Uterus (tissue), 4 donors: ENCODE data around the gene PPP1CB. TPM values are rescaled to one million over a fixed set of nuclear protein-coding genes. Genes with fewer than 3 reads are reported as not detected.

ENCODE experiments used
- DNase-seq, 2 donors: peaks; one replicate each; pipeline ENCODE4 v3.0.0-alpha.2; 2019 to 2020
- H3K27ac ChIP-seq, 2 donors: fragments of 200-600 bp; sonication (generic); 1 replicate in 1 of 2; 2 replicates in 1 of 2; pipeline ENCODE4 v1.5.1; 2016 to 2018
- H3K27me3 ChIP-seq, 2 donors: fragments of 200-600 bp; sonication (generic); one replicate each; pipeline ENCODE4 v1.5.1; 2018 to 2019; ENCODE audit warnings: control low read depth in 1 of 2
- H3K36me3 ChIP-seq, 2 donors: fragments of 200-600 bp; sonication (generic); one replicate each; pipeline ENCODE4 v1.5.1; 2019; ENCODE audit warnings: control low read depth in 1 of 2
- H3K4me1 ChIP-seq, 2 donors: fragments of 200-600 bp; sonication (generic); one replicate each; pipeline ENCODE4 v1.5.1; 2018 to 2019; ENCODE audit warnings: control low read depth in 1 of 2
- H3K4me3 ChIP-seq, 2 donors: fragments of 200-600 bp; sonication (generic); 1 replicate in 1 of 2; 2 replicates in 1 of 2; pipeline ENCODE4 v1.5.1; 2018 to 2019; ENCODE audit warnings: mild to moderate bottlenecking in 1 of 2
- H3K9me3 ChIP-seq, 2 donors: fragments of 200-600 bp; sonication (generic); one replicate each; pipeline ENCODE4 v1.5.1; 2019; ENCODE audit warnings: control low read depth in 1 of 2
- CTCF ChIP-seq, 4 experiments: fragments of 200-600 bp in 2 of 4; fragments of 450-650 bp in 2 of 4; sonication (generic) in 2 of 4; IDR thresholded peaks; one replicate each; pipeline ENCODE4 v1.5.1; 2016 to 2019; ENCODE audit warnings: antibody characterized with exemption in 4 of 4, mild to moderate bottlenecking in 2 of 4, moderate library complexity in 1 of 4
- POLR2A ChIP-seq, 2 donors: fragments of 450-650 bp; IDR thresholded peaks; one replicate each; pipeline ENCODE4 v1.6.1; 2016; ENCODE audit warnings: antibody characterized with exemption in 2 of 2, mild to moderate bottlenecking in 1 of 2, moderate library complexity in 1 of 2
- intact Hi-C: fragments of 100-400 bp; cut with DNase I; formaldehyde crosslinking; loops from one replicate; pipeline ENCODE4 v1.15.1; 2023; ENCODE audit warnings: low total_unique reads
- total RNA-seq, 4 donors: library from RNA; depleted of rRNA in 3 of 4; stranded (reverse); fragments of >200 nt in 3 of 4; gene quantifications; one replicate each; pipeline versions ENCODE4 v1.1.0 to v1.2.4, GENCODE V29; 2014 to 2023
- donor health status: DM: yes; HTN: yes; CAD: no.

Gene PPP1CB
- total RNA-seq, 4 donors from 2014 or later: 366 to 610 (median 470) TPM

DNA sequence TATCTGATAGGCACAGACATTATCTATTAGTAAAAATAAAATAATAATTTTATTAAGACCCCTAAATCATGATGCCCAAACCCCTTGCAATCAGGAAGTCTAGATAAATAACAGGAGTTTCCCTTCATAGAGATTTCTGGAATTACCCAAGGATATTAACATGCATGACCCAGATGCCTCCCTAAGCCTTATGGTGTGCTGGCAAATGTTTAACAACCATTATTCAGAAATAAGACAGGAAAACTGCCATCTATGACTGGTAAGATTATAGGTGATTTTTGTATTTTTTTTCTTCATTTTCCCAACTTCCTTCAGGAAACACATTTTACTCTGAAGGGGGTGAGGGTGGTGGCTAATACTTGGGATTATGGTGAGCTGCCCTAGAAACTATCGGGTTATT lies 2.7 kb upstream of the PPP1CB start:
- H3K9me3 ChIP-seq: no peaks in the 10 kb centered on the region
- no peaks in the 10 kb centered on the region for H3K27me3 ChIP-seq
- H3K4me3 ChIP-seq: no peak overlapping the region
- no peak for DNase-seq
- TF ChIP-seq POLR2A (IDR thresholded peaks at IDR 0.05) (no peak), CTCF (IDR thresholded peaks at IDR 0.05) (no peak)
- H3K4me1 ChIP-seq: peaks cover 0 to 6% of the 10 kb centered on the region in 2 donors
- H3K27ac ChIP-seq: peak overlapping the region; percentile 100
- no peaks in the 10 kb centered on the region for H3K36me3 ChIP-seq
- intact Hi-C loops: no loop called here

DNA sequence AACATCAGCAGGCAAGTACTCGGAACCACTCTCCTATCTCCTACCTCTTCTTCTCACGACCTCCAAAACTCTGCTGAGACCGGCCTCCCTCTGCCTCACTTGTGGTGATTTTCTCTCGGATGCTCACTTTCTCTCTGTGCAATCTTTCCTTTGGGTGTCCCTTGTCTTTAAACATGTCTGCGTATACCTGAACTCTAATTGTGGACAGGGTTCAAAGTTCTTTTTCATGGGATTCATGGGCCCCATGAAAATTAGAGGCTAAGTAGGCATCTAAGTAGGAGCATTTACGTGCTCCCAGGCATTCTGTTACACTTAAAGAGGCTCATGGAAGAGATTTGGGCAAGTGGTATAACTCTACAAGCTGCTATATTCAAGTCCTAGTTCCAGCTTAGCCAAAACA lies 2.1 kb upstream of the PPP1CB start:
- no peak for DNase-seq
- no peak overlapping the region for H3K4me3 ChIP-seq
- H3K27me3 ChIP-seq: no peaks in the 10 kb centered on the region
- intact Hi-C loops: no loop called here
- peak overlapping the region; percentile 100 for H3K27ac ChIP-seq
- H3K36me3 ChIP-seq: no peaks in the 10 kb centered on the region
- no peak for TF ChIP-seq CTCF (IDR thresholded peaks at IDR 0.05)
- TF ChIP-seq POLR2A (IDR thresholded peaks at IDR 0.05): no peak
- no peaks in the 10 kb centered on the region for H3K9me3 ChIP-seq
- H3K4me1 ChIP-seq: peaks cover 0 to 6% of the 10 kb centered on the region in 2 donors

- no peaks in the 10 kb centered on the region for H3K27me3 ChIP-seq
- no peaks in the 10 kb centered on the region for H3K9me3 ChIP-seq
- intact Hi-C loops: loop anchor here (5.0 to 10.0 kb wide), 2 partner anchors 88 to 156 kb away; no protein-coding TSS in a partner anchor
- DNase-seq: peak in 1 of 2 donors; percentile 45
- peak in 3 of 4 experiments; percentile 4 to 29 (median 25) for TF ChIP-seq CTCF (IDR thresholded peaks at IDR 0.05)
- peak in 1 of 2 donors; percentile 26 for TF ChIP-seq POLR2A (IDR thresholded peaks at IDR 0.05)
- peaks cover 0 to 6% of the 10 kb centered on the region in 2 donors for H3K4me1 ChIP-seq
- peak overlapping the region; percentile 54 to 98 for H3K4me3 ChIP-seq
- no peaks in the 10 kb centered on the region for H3K36me3 ChIP-seq
- H3K27ac ChIP-seq: peak overlapping the region; percentile 100
Observed at GRCh38 chr2:28750316-28751251, 1.0 kb upstream of the PPP1CB start.

DNA sequence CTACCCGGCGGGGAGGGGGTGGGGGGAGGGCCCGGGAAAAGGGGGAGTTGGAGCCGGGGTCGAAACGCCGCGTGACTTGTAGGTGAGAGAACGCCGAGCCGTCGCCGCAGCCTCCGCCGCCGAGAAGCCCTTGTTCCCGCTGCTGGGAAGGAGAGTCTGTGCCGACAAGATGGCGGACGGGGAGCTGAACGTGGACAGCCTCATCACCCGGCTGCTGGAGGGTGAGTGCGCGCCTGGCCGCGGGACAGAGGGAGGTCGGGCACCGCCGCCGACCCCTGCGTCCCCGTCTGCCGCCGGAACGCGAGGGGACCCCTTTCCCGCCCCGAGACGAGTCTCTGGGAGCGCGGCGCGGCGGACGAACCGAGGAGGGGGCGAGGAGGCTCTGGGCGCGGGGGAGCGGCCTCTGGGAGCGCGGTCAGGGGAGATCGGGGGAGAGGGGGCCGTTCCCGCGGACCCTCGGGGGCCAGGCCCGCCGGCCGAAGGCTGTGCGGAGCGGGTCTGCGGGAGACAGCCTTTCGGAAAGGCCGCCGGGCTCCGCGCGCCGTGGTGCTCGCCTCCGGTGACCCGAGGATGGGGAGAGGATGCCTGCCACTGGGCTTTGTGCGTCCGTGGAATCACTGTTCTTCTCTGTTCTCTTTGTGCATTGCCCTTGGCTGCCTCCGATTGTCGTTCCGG lies 463 bp downstream of the PPP1CB start:
- no peak for TF ChIP-seq CTCF (IDR thresholded peaks at IDR 0.05)
- no peak for TF ChIP-seq POLR2A (IDR thresholded peaks at IDR 0.05)
- H3K4me1 ChIP-seq: peaks cover 0 to 6% of the 10 kb centered on the region in 2 donors
- intact Hi-C loops: loop anchor here (5.0 to 10.0 kb wide), 2 partner anchors 90 to 157 kb away; no protein-coding TSS in a partner anchor
- DNase-seq: no peak
- peak overlapping the region; percentile 100 for H3K27ac ChIP-seq
- no peaks in the 10 kb centered on the region for H3K27me3 ChIP-seq
- H3K36me3 ChIP-seq: no peaks in the 10 kb centered on the region
- H3K9me3 ChIP-seq: no peaks in the 10 kb centered on the region
- peak overlapping the region; percentile 97 to 98 for H3K4me3 ChIP-seq
